Natural killer cell (primary cell): ENCODE data around the gene ZNF574. TPM values are rescaled to one million over a fixed set of nuclear protein-coding genes. Genes with fewer than 3 reads are reported as not detected.

Experiments
- ATAC-seq, 3 donors: fragments of 150-1000 bp in 2 of 3; fragments of 200-7000 bp in 1 of 3; cut with Tn5 transposase; 1 replicate in 1 of 3; 2 replicates in 2 of 3; pipeline ENCODE4 v1.10.0; 2021; ENCODE audit warnings: mild to moderate bottlenecking in 2 of 3, moderate library complexity in 2 of 3
- DNase-seq, 2 donors: peaks; one replicate each; pipeline versions ENCODE4 v3.0.0 to v3.0.0-alpha.2; 2013 to 2021; ENCODE audit warnings: mixed read lengths in 1 of 2
- H3K27ac ChIP-seq: one replicate; pipeline ENCODE4 v1.5.1; 2013; ENCODE audit warnings: mild to moderate bottlenecking, low read length
- H3K27me3 ChIP-seq: one replicate; pipeline ENCODE4 v1.6.1; 2013; ENCODE audit warnings: low read length; ENCODE audit not compliant: control insufficient read depth, insufficient read depth
- H3K36me3 ChIP-seq: one replicate; pipeline ENCODE4 v1.6.1; 2013; ENCODE audit warnings: low read length; ENCODE audit not compliant: control insufficient read depth, insufficient read depth
- H3K4me1 ChIP-seq: one replicate; pipeline ENCODE4 v1.6.1; 2013; ENCODE audit warnings: low read length; ENCODE audit not compliant: control insufficient read depth, insufficient read depth
- H3K4me3 ChIP-seq: one replicate; pipeline ENCODE4 v1.5.1; 2013; ENCODE audit warnings: low read length
- H3K9me3 ChIP-seq: one replicate; pipeline ENCODE4 v1.6.1; 2013; ENCODE audit warnings: low read length; ENCODE audit not compliant: control insufficient read depth, insufficient read depth
- H3K27ac Mint-ChIP-seq, 2 donors: one replicate each; pipeline ENCODE4 v1.8.0; 2022; ENCODE audit warnings: mild to moderate bottlenecking in 2 of 2, mixed read lengths in 2 of 2, moderate library complexity in 1 of 2
- H3K27me3 Mint-ChIP-seq, 2 donors: one replicate each; pipeline ENCODE4 v1.8.0; 2022; ENCODE audit warnings: low read depth in 2 of 2, mixed read lengths in 2 of 2
- H3K36me3 Mint-ChIP-seq: one replicate; pipeline ENCODE4 v1.8.0; 2022; ENCODE audit warnings: mixed read lengths
- H3K4me1 Mint-ChIP-seq, 2 donors: one replicate each; pipeline ENCODE4 v1.8.0; 2022; ENCODE audit warnings: mixed read lengths in 2 of 2
- H3K4me3 Mint-ChIP-seq: one replicate; pipeline ENCODE4 v1.8.0; 2022; ENCODE audit warnings: mild to moderate bottlenecking, moderate library complexity, mixed read lengths
- H3K9me3 Mint-ChIP-seq, 2 donors: one replicate each; pipeline ENCODE4 v1.8.0; 2022; ENCODE audit warnings: mixed read lengths in 2 of 2
- WGBS: methylation state at CpG from one replicate; pipeline ENCODE4 v1.1.7; 2013; ENCODE audit warnings: missing lambda C conversion rate; ENCODE audit not compliant: insufficient coverage; 5-methylcytosine and 5-hydroxymethylcytosine counted together
- intact Hi-C: fragments of 100-400 bp; cut with micrococcal nuclease; formaldehyde crosslinking; loops from one replicate; pipeline ENCODE4 v1.14.2; 2022
- total RNA-seq, 4 donors: library from RNA; stranded (reverse); fragments of 120-200 nt in 1 of 4; gene quantifications; one replicate each; pipeline versions ENCODE4 v1.2.3 to v1.2.4, GENCODE V29; 2013 to 2022
- TF ChIP-seq, protein P1 (sequence below): fragments of 200-600 bp; IDR thresholded peaks from one replicate; pipeline ENCODE4 v1.8.0; 2022; ENCODE audit warnings: antibody characterized with exemption

ZNF574 gene
- total RNA-seq, 3 donors from 2014 or later (not counting 1 experiment from before 2014, with no cell fraction given): 21.6 to 23.7 (median 23.1) TPM

DNA sequence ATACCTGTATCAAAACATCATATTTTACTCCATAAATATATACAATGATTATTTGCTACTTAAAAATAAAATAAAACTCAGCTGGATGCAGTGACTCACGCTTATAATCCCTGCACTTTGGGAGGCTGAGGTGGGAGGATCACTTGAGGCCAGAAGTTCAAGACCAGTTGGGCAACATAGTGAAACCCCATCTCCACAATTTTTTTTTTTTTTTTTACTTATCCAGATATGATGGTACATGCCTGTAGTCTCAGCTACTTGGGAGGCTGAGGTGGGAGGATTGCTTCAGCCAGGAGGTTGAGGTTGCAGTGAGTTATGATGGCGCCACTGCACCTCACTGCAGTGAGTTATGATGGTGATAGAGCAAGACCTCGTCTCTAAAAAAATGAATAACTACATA lies 33.9 kb downstream of the ZNF574 start:
- Histone ChIP-seq H3K36me3 (peaks cover 16% of the 10 kb centered on the region), H3K4me3 (no peak overlapping the region), H3K27me3 (no peaks in the 10 kb centered on the region), H3K4me1 (peaks cover 12% of the 10 kb centered on the region), H3K9me3 (no peaks in the 10 kb centered on the region), H3K27ac (no peak overlapping the region)
- Mint-ChIP-seq H3K9me3 (no peaks in the 10 kb centered on the region), H3K4me3 (no peak overlapping the region), H3K27ac (no peak overlapping the region), H3K36me3 (no peaks in the 10 kb centered on the region), H3K4me1 (peaks cover 0 to 10% of the 10 kb centered on the region in 2 donors), H3K27me3 (no peaks in the 10 kb centered on the region)
- 100% methylated on average over 2 of the region's 3 CpGs for WGBS
- ATAC-seq (no peak), DNase-seq (no peak)
- TF ChIP-seq, protein P1, sequence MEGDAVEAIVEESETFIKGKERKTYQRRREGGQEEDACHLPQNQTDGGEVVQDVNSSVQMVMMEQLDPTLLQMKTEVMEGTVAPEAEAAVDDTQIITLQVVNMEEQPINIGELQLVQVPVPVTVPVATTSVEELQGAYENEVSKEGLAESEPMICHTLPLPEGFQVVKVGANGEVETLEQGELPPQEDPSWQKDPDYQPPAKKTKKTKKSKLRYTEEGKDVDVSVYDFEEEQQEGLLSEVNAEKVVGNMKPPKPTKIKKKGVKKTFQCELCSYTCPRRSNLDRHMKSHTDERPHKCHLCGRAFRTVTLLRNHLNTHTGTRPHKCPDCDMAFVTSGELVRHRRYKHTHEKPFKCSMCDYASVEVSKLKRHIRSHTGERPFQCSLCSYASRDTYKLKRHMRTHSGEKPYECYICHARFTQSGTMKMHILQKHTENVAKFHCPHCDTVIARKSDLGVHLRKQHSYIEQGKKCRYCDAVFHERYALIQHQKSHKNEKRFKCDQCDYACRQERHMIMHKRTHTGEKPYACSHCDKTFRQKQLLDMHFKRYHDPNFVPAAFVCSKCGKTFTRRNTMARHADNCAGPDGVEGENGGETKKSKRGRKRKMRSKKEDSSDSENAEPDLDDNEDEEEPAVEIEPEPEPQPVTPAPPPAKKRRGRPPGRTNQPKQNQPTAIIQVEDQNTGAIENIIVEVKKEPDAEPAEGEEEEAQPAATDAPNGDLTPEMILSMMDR: no peak
- intact Hi-C loops: loop anchor here (2.0 kb wide), 1 partner anchor 75 kb away; no protein-coding TSS in a partner anchor

DNA sequence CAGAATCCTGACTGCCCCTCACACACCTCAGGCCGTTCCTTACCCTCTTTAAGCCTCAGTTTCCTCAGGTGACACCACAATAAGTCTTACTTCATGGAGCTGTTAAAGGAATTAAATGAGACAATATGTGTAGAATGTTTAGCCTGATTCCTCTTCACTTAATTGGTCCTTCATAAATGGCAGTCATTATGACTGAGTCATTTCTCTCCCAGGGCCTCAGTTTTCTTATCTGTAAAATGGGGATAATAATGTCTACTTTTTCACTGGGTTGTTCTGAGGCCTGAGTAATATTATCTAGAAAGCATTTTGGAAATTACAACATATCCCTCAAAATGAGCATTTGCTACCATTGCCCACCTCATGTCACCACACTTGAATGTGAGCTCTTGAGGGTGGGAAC lies 34.7 kb downstream of the ZNF574 start:
- Mint-ChIP-seq H3K4me3 (no peak overlapping the region), H3K4me1 (peaks cover 0 to 10% of the 10 kb centered on the region in 2 donors), H3K36me3 (peaks cover 6% of the 10 kb centered on the region), H3K27ac (no peak overlapping the region), H3K27me3 (no peaks in the 10 kb centered on the region), H3K9me3 (no peaks in the 10 kb centered on the region)
- Histone ChIP-seq H3K36me3 (peaks cover 24% of the 10 kb centered on the region), H3K27me3 (no peaks in the 10 kb centered on the region), H3K9me3 (no peaks in the 10 kb centered on the region), H3K4me1 (peaks cover 12% of the 10 kb centered on the region), H3K27ac (no peak overlapping the region), H3K4me3 (no peak overlapping the region)
- no peak for ATAC-seq
- WGBS: no CpG with 5 or more reads among the region's 1 CpG
- intact Hi-C loops: no loop called here
- TF ChIP-seq, protein P1: no peak
- no peak for DNase-seq

DNA sequence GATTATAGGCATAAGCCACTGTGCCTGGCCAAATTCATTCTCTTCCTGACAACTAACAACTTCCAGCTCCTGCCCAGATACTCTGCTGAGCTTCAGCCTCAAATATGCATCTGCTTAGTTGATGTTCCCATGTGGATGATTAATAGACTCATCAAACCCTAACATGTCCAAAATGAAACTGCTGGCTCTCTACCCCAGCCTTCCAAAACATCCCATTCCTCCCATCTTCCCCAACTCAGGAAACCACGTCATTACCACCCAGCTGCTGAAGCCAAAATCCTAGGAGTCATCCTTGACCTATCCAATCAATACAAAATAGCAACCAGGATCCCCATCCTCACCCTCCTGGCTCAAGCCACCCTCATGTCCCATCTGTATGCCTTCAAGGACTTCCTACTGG lies 35.4 kb downstream of the ZNF574 start:
- TF ChIP-seq, protein P1: no peak
- H3K4me3 Mint-ChIP-seq: no peak overlapping the region
- H3K27me3 Mint-ChIP-seq: no peaks in the 10 kb centered on the region
- no peaks in the 10 kb centered on the region for H3K9me3 Mint-ChIP-seq
- no peaks in the 10 kb centered on the region for H3K9me3 ChIP-seq
- intact Hi-C loops: no loop called here
- H3K27me3 ChIP-seq: no peaks in the 10 kb centered on the region
- H3K27ac Mint-ChIP-seq: no peak overlapping the region
- ATAC-seq (no peak), DNase-seq (no peak)
- no peak overlapping the region for H3K27ac ChIP-seq
- no peak overlapping the region for H3K4me3 ChIP-seq
- peaks cover 0 to 10% of the 10 kb centered on the region in 2 donors for H3K4me1 Mint-ChIP-seq
- peaks cover 10% of the 10 kb centered on the region for H3K36me3 Mint-ChIP-seq
- H3K36me3 ChIP-seq: peaks cover 31% of the 10 kb centered on the region
- WGBS: 90% methylated on average over 1 of the region's 1 CpG
- H3K4me1 ChIP-seq: peaks cover 12% of the 10 kb centered on the region

DNA sequence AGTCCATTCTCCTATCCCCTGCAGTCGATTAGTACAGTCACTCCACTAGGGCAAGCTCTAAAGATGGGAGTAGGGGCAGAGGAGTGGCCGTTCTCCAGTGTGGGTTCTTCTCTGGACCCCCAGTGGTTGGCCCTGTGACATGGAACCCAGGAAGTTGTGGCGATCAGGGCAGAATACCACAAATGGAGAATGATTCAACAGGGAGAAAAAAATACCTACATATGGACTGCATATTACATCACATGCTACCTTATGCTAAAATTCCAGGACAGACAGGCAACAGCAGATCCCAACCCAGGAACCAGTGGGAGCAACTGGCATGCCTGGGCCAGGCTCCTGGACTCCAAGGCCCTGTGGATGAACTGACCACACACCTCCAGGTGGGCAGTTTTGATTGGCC lies 35.8 kb downstream of the ZNF574 start:
- DNase-seq (no peak), ATAC-seq (no peak)
- Mint-ChIP-seq H3K36me3 (peaks cover 10% of the 10 kb centered on the region), H3K9me3 (no peaks in the 10 kb centered on the region), H3K4me3 (no peak overlapping the region), H3K27ac (no peak overlapping the region), H3K27me3 (no peaks in the 10 kb centered on the region), H3K4me1 (peaks cover 0 to 10% of the 10 kb centered on the region in 2 donors)
- Histone ChIP-seq H3K9me3 (no peaks in the 10 kb centered on the region), H3K27ac (no peak overlapping the region), H3K27me3 (no peaks in the 10 kb centered on the region), H3K4me1 (peaks cover 12% of the 10 kb centered on the region), H3K4me3 (no peak overlapping the region), H3K36me3 (peaks cover 33% of the 10 kb centered on the region)
- intact Hi-C loops: no loop called here
- TF ChIP-seq, protein P1: no peak
- WGBS: 48% methylated on average over 2 of the region's 3 CpGs
